ENCODE results near the gene MIB1.

MIB1 gene

DNA sequence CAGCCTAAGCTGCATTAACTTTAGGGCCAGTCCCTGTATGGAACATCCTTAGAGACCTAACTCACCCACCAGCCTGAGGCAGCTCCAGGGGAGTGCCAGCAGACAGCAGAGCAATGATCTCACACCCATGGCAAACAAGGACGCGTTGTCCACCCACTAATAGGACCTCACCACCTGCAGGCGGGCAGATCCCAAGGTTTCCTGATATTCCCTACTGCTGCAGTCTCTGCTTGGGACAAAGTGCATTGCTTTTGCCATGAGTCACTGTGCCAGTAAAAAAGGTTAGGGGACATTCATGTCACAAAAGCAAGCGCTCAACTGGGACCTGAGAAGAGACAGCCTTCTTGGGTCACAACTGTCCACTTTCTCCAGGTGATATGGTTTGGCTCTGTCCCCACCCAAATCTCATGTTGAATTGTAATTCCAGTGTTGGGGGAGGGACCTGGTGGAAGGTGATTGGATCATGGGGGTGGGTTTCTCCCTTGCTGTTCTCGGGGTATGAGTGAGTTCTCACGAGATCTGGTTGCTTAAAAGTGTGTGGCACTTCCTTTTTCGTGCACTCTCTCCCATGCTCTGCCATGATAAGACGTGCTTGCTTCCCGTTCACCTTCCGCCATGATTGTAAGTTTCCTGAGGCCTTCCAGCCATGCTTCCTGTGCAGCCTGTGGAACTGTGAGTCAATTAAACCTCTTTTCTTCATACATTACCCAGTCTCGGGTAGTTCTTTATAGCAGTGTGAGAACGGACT lies 160.2 kb downstream of the MIB1 start:
- ChIA-PET CTCF (no interaction called here), POLR2A (no interaction called here)
- TF ChIP-seq, protein P1, sequence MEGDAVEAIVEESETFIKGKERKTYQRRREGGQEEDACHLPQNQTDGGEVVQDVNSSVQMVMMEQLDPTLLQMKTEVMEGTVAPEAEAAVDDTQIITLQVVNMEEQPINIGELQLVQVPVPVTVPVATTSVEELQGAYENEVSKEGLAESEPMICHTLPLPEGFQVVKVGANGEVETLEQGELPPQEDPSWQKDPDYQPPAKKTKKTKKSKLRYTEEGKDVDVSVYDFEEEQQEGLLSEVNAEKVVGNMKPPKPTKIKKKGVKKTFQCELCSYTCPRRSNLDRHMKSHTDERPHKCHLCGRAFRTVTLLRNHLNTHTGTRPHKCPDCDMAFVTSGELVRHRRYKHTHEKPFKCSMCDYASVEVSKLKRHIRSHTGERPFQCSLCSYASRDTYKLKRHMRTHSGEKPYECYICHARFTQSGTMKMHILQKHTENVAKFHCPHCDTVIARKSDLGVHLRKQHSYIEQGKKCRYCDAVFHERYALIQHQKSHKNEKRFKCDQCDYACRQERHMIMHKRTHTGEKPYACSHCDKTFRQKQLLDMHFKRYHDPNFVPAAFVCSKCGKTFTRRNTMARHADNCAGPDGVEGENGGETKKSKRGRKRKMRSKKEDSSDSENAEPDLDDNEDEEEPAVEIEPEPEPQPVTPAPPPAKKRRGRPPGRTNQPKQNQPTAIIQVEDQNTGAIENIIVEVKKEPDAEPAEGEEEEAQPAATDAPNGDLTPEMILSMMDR (IDR thresholded peaks at IDR 0.05; ENCODE audit: insufficient read depth, low read length, missing control alignments), result no peak
- H3K4me3 ChIP-seq (ENCODE audit: low read depth, low read length), result no peak overlapping the region
- no peak for DNase-seq (ENCODE audit: low read depth, low spot score)

DNA sequence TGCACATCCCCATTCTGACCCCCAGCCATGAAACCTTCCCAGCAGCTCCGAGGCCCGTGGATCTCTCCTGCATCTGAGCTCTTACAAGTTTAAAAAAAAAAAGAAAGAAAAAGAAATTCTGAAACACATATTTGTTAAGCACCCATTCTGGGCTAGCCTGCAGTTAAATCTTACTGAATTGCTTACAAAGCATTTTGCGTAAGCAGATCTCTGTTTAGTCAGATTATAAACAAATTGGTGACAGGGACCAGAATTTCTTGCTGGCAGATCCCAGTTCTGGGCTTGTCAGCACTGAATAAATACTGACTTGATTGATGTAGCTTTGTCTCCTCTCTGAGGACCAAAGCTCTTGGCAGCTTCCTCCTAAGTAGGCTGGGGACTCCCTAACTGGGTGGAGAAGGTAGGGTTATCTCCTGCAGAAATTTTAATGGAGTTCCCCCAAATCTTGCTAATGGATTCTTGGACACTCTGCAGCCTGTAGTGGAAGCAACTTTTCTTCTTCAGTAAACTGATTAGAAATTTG lies 160.9 kb downstream of the MIB1 start:
- CTCF ChIA-PET, result no interaction called here

DNA sequence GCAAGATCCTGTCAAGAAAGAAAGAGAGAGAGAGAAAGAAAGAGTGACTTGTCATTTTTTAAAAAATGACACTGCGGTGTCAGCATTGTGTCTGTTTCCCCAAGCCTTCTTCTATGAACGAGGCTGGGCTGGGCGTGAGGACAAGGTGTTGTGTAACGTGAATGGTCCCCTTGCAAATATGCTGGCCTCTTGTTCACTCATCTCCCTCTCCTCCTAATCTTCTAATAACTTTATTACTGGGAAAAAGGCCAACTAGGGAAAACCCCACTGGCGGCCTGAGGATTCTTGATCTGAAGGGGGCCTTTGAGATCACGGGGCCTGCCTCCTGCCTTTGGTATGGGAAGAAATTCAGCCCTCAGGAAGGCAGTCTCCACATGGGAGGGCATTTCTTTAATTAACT lies 163.1 kb downstream of the MIB1 start:
- no peak overlapping the region for H3K4me3 ChIP-seq (ENCODE audit: low read depth, low read length)
- DNase-seq (ENCODE audit: low read depth, low spot score), result no peak
- ChIA-PET POLR2A (no interaction called here), CTCF (no interaction called here)
- TF ChIP-seq, protein P1 (IDR thresholded peaks at IDR 0.05; ENCODE audit: insufficient read depth, low read length, missing control alignments), result no peak

More for the DNA sequence above, 160.9 kb downstream of the MIB1 start:
- H3K4me3 ChIP-seq (ENCODE audit: low read depth, low read length), result no peak overlapping the region
- no peak for DNase-seq (ENCODE audit: low read depth, low spot score)
- POLR2A ChIA-PET, result no interaction called here
- TF ChIP-seq, protein P1 (IDR thresholded peaks at IDR 0.05; ENCODE audit: insufficient read depth, low read length, missing control alignments), result no peak

DNA sequence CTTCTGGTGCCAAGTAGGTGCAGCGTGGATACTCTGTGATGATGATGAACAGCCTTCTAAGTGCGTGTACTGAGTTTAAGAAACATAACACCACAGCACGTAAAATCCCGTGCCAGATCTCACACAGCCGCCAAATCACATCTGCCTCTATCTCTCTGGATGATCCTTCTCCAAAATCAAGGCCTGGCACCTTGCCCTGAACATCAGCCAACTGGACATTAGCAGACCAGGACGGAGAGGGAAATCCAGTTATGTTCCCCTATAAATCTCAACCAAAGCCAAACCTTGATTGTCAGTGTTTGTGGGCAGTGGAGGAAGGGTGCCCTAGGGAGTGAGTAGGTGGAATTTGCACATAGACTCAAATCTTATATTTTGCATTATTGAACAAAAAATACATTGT lies 164.3 kb downstream of the MIB1 start:
- ChIA-PET CTCF (interaction anchor here (1.0 kb wide), 1 partner anchor 34 kb away, joined by 3 read pairs; no protein-coding TSS in a partner anchor), POLR2A (no interaction called here)
- TF ChIP-seq, protein P1 (IDR thresholded peaks at IDR 0.05; ENCODE audit: insufficient read depth, low read length, missing control alignments), result no peak
- no peak for DNase-seq (ENCODE audit: low read depth, low spot score)
- H3K4me3 ChIP-seq (ENCODE audit: low read depth, low read length), result no peak overlapping the region

DNA sequence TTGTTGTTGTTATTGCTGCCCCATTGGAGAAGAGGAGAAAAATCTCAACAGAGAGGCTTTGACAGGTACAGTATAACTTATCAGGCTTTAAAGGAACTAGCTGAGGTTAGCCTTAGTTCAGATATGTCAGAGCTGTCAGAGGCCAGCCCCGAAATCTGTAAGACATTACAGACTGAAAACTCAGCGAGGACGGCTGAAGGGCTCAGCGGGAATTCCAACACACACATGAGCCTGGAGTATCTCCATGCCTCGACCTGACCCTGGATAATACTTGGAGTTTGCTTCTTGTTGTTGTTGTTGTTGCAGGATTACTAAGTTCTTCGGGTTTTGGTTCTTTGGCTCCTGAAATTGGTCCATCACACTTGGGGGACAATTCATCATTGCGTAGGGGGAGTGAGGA lies 166.9 kb downstream of the MIB1 start:
- DNase-seq (ENCODE audit: low read depth, low spot score), result no peak
- H3K4me3 ChIP-seq (ENCODE audit: low read depth, low read length), result no peak overlapping the region
- POLR2A ChIA-PET, result no interaction called here
- TF ChIP-seq, protein P1 (IDR thresholded peaks at IDR 0.05; ENCODE audit: insufficient read depth, low read length, missing control alignments), result no peak
- CTCF ChIA-PET, result interaction anchor here (1.4 to 2.7 kb wide), 2 partner anchors 9 to 10 kb away, joined by 3 to 8 read pairs; no protein-coding TSS in a partner anchor

DNA sequence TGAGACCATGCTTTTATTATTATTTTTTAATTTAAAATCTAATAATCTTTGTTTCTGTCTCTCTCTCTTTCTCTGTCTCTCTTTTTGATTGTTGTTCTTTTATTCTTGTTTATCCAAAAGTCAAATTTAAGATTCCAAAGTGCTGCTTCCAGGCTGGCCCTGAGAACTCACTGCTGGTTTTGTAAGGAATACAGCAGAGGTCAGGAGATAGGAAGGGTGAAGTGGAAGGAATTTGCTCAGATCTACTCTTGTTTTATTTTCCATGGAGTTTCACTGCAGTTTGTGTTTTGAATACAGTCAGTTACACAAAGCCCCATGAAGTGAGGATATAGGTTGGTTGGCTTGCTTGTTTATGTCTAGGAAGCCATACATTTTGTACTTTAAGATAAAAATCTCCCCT lies 168.1 kb downstream of the MIB1 start:
- TF ChIP-seq, protein P1 (IDR thresholded peaks at IDR 0.05; ENCODE audit: insufficient read depth, low read length, missing control alignments), result no peak
- ChIA-PET CTCF (interaction anchor here (1.3 kb wide), 1 partner anchor 10 kb away, joined by 5 read pairs; no protein-coding TSS in a partner anchor), POLR2A (no interaction called here)

More for the DNA sequence above, 168.1 kb downstream of the MIB1 start:
- no peak for DNase-seq (ENCODE audit: low read depth, low spot score)
- H3K4me3 ChIP-seq (ENCODE audit: low read depth, low read length), result no peak overlapping the region

All from AG04449 (cell line).